ENCODE measurements around the gene SYT2. TPM values are rescaled to one million over a fixed set of nuclear protein-coding genes. Genes with fewer than 3 reads are reported as not detected.
"Not testable (repeated sequence)": the region's sequence is repeated elsewhere in the genome, so short reads cannot be mapped to it uniquely, and the experiment has no call there.

Gene SYT2
- total RNA-seq, 1 donor, result not detected

DNA sequence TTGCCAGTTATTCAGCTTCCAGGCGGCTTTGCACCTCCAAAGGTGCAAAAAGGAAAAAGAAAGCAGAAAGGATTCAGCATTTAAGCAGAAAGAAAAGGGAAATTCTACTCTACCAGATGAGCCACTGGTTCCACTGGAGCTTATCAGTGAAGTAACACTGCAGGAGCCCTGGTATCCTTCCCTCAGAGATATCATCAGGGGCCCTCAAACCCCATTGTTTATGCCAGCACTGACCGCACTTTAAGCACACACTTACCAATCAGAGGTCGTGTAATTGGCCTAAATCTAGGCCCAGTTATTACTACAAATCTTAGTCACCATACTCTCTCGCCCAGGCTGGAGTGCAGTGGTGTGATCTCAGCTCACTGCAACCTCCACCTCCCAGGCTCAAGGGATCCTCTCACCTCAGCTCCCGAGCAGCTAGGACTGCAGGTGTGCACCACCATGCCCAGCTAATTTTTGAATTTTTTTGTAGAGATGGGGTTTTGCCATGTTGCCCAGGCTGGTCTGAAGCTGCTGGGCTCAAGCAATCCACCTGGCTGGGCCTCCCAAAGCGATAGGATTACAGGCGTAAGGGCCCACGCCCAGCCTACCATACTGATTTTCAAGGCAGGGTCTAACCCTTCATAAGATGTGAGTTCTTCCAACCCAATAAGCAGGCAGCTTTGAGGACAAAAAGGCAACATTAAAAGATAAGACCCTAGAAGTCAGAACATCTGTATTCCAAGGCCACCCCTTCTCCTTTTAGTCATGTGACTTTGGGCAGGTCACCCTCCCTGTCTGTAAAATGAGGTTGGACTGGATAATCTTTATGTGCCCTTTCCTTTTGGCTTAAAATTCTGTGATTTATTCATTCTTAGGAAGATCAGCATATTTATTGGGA is 125.3 kb downstream of the SYT2 start:
- TF ChIP-seq, protein P1, sequence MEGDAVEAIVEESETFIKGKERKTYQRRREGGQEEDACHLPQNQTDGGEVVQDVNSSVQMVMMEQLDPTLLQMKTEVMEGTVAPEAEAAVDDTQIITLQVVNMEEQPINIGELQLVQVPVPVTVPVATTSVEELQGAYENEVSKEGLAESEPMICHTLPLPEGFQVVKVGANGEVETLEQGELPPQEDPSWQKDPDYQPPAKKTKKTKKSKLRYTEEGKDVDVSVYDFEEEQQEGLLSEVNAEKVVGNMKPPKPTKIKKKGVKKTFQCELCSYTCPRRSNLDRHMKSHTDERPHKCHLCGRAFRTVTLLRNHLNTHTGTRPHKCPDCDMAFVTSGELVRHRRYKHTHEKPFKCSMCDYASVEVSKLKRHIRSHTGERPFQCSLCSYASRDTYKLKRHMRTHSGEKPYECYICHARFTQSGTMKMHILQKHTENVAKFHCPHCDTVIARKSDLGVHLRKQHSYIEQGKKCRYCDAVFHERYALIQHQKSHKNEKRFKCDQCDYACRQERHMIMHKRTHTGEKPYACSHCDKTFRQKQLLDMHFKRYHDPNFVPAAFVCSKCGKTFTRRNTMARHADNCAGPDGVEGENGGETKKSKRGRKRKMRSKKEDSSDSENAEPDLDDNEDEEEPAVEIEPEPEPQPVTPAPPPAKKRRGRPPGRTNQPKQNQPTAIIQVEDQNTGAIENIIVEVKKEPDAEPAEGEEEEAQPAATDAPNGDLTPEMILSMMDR (IDR thresholded peaks at IDR 0.05; ENCODE audit: insufficient read depth, low read length), result no peak
- DNase-seq (ENCODE audit: low read depth), result no peak

DNA sequence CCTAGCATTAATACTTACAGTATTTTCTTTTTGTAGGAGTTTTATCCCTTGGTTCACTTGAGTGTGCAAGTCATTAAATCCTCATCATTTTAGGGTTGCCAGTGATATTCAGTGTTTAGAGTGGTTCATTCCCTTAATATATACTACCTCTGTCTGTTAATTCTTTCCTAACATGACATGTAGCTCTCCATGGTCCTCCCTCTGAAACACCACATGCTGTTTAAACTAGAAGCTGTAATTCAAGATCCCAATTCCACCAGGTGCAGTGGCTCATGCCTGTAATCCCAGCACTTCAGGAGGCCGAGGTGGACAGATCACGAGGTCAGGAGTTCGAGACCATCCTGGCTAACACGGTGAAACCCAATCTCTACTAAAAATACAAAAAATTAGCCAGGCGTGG is 127.9 kb downstream of the SYT2 start:
- not testable (repeated sequence) for DNase-seq (ENCODE audit: low read depth); H3K4me3 ChIP-seq (ENCODE audit: low read depth, low read length)

More for the DNA sequence above, 125.3 kb downstream of the SYT2 start:
- H3K4me3 ChIP-seq (ENCODE audit: low read depth, low read length), result no peak overlapping the region

DNA sequence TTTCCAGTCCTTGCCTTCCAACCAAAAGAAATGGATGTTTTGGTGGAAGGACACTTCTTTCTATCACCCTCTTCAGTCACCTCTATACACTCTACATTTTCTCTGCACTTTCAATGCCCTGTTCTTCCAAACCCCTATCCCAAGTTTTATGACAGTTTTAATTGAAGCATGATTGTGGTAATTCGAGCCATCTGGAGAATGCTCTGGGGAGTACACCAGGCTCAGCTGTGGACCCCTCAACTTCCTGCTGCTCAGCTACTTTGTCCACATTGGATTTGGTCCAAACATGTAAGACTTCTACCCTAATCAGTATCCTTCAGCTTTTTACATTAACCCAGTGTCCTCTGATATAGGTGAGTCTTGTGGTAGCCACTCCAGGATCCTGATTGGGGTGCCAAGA is 129.6 kb downstream of the SYT2 start:
- no peak for DNase-seq (ENCODE audit: low read depth)
- TF ChIP-seq, protein P1 (IDR thresholded peaks at IDR 0.05; ENCODE audit: insufficient read depth, low read length), result no peak

DNA sequence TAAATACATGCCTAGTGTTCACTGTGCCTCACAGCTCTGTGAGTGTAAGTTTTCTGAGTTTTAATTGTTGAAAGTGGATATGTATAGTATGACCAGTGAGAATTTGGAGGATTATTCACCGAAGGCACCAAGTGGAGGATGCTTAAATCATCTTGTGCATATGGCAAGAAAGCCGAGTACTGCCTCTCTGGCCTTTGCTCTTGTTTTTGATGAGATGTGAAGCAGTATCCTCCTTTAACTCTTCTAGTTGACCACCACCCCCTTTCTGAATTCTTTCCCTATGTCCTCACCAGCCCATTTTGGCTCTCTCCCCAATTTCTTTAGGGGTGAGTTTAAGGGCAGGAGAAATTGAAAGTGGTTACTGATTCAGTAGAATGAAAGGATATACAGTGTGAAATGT is 130.4 kb downstream of the SYT2 start:
- TF ChIP-seq, protein P1 (IDR thresholded peaks at IDR 0.05; ENCODE audit: insufficient read depth, low read length), result no peak
- H3K4me3 ChIP-seq (ENCODE audit: low read depth, low read length), result no peak overlapping the region
- peak; percentile 90 for DNase-seq (ENCODE audit: low read depth)

More for the DNA sequence above, 129.6 kb downstream of the SYT2 start:
- no peak overlapping the region for H3K4me3 ChIP-seq (ENCODE audit: low read depth, low read length)

- no peak overlapping the region for H3K4me3 ChIP-seq (ENCODE audit: low read depth, low read length)
- TF ChIP-seq, protein P1 (IDR thresholded peaks at IDR 0.05; ENCODE audit: insufficient read depth, low read length), result no peak
- no peak for DNase-seq (ENCODE audit: low read depth)
Measured at GRCh38 chr1:202578565-202578964, 131.7 kb downstream of the SYT2 start.

- DNase-seq (ENCODE audit: low read depth), result peak; percentile 85
- TF ChIP-seq, protein P1 (IDR thresholded peaks at IDR 0.05; ENCODE audit: insufficient read depth, low read length), result no peak
- H3K4me3 ChIP-seq (ENCODE audit: low read depth, low read length), result no peak overlapping the region
Measured at GRCh38 chr1:202578001-202578504, 132.2 kb downstream of the SYT2 start.

DNA sequence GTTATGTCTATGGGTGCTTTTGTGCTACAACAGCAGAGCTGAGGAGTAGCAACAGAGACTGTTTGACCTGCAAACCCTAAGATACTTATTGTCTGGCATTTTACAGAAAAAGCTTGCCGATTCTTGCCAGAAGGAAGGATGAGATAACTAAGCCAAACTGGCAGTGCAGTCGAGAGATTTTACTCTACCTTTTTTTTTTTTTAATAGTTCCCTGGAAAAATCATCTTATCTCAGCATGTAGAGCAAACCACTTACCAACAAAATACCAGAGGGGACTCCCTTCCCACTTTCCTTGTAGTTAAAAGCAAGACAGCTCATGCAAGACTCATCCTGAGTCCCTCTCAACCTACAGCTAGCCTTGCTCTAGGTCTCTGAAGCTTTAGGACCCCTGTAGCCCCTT is 132.9 kb downstream of the SYT2 start:
- peak; percentile 71 for DNase-seq (ENCODE audit: low read depth)
- TF ChIP-seq, protein P1 (IDR thresholded peaks at IDR 0.05; ENCODE audit: insufficient read depth, low read length), result no peak
- H3K4me3 ChIP-seq (ENCODE audit: low read depth, low read length), result no peak overlapping the region
